Measurements from ENCODE around the gene SLC66A2.

GRCh38 chr18:79912994-79913831 lies 38.2 kb downstream of the SLC66A2 start:
- no peak for TF ChIP-seq CTCF (IDR thresholded peaks at IDR 0.05)
- TF ChIP-seq POLR2A (IDR thresholded peaks at IDR 0.05), result no peak
